Measurements from ENCODE around the gene MYO9B.

DNA sequence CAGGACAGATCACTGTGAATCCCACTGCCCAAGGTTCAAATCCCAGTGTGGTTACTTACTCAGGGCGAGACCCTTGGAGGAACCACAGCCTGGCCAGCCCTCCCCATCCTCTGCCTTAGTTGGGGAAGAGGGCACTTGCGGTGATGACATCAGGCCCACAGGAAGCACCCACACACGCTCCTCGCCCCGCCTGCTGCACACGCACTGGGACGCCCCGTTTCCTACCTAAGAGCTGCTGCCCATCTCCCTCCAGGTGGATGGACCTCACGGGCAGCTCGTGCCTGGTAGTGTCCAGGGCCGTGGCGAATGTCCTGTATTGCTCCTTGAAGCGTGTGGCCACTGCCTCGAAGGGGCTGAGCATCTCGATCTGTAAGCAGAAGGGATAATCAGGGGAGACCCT, 19.9 kb upstream of the MYO9B start:
- TF ChIP-seq, protein P1, sequence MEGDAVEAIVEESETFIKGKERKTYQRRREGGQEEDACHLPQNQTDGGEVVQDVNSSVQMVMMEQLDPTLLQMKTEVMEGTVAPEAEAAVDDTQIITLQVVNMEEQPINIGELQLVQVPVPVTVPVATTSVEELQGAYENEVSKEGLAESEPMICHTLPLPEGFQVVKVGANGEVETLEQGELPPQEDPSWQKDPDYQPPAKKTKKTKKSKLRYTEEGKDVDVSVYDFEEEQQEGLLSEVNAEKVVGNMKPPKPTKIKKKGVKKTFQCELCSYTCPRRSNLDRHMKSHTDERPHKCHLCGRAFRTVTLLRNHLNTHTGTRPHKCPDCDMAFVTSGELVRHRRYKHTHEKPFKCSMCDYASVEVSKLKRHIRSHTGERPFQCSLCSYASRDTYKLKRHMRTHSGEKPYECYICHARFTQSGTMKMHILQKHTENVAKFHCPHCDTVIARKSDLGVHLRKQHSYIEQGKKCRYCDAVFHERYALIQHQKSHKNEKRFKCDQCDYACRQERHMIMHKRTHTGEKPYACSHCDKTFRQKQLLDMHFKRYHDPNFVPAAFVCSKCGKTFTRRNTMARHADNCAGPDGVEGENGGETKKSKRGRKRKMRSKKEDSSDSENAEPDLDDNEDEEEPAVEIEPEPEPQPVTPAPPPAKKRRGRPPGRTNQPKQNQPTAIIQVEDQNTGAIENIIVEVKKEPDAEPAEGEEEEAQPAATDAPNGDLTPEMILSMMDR (conservative IDR thresholded peaks at IDR 0.05; ENCODE audit: low read depth, low read length), result no peak
- no peak for TF ChIP-seq EZH2 (IDR thresholded peaks at IDR 0.05; ENCODE audit: borderline replicate concordance, low read depth, low read length, poor library complexity, severe bottlenecking)

Measured in A673 (cell line).